ENCODE data around the gene GPR152. TPM values are rescaled to one million over a fixed set of nuclear protein-coding genes. Genes with fewer than 3 reads are reported as not detected.

Gene GPR152
- total RNA-seq, 2 donors from 2014 or later = not detected

- peaks cover 1 to 2% of the 10 kb centered on the region in 2 donors for H3K4me1 ChIP-seq (ENCODE audit: control insufficient read depth in 1 of 2, low read depth in 2 of 2)
- H3K27ac ChIP-seq = no peak overlapping the region
- ATAC-seq (ENCODE audit: insufficient number of reproducible peaks, low FRiP score, low read depth) = no peak
- TF ChIP-seq CTCF (IDR thresholded peaks at IDR 0.05) = no peak
- H3K9me3 ChIP-seq = no peaks in the 10 kb centered on the region
- no peaks in the 10 kb centered on the region for H3K36me3 ChIP-seq
- peaks cover 5% of the 10 kb centered on the region for H3K27me3 ChIP-seq (replicated peaks; ENCODE audit: insufficient read depth)
- H3K4me3 ChIP-seq = no peak overlapping the region
- no peak for DNase-seq (ENCODE audit: low spot score)
These were observed 42.7 kb downstream of the GPR152 start for GRCh38 chr11:67409781-67410368.

GRCh38 chr11:67409261-67409666, 43.3 kb downstream of the GPR152 start:
- no peaks in the 10 kb centered on the region for H3K4me1 ChIP-seq (ENCODE audit: control insufficient read depth in 1 of 2, low read depth in 2 of 2)
- H3K9me3 ChIP-seq = no peaks in the 10 kb centered on the region
- no peaks in the 10 kb centered on the region for H3K36me3 ChIP-seq
- peaks cover 5% of the 10 kb centered on the region for H3K27me3 ChIP-seq (replicated peaks; ENCODE audit: insufficient read depth)
- no peak overlapping the region for H3K4me3 ChIP-seq
- TF ChIP-seq CTCF (IDR thresholded peaks at IDR 0.05) = no peak
- H3K27ac ChIP-seq = no peak overlapping the region
- ATAC-seq (ENCODE audit: insufficient number of reproducible peaks, low FRiP score, low read depth) (no peak), DNase-seq (ENCODE audit: low spot score) (no peak)

- Histone ChIP-seq H3K4me1 (ENCODE audit: control insufficient read depth in 1 of 2, low read depth in 2 of 2) (no peaks in the 10 kb centered on the region), H3K9me3 (no peaks in the 10 kb centered on the region), H3K27me3 (replicated peaks; ENCODE audit: insufficient read depth) (peaks cover 5% of the 10 kb centered on the region), H3K36me3 (no peaks in the 10 kb centered on the region), H3K27ac (no peak overlapping the region), H3K4me3 (no peak overlapping the region)
- DNase-seq (ENCODE audit: low spot score) (no peak), ATAC-seq (ENCODE audit: insufficient number of reproducible peaks, low FRiP score, low read depth) (no peak)
- no peak for TF ChIP-seq CTCF (IDR thresholded peaks at IDR 0.05)
These were observed 43.9 kb downstream of the GPR152 start for GRCh38 chr11:67408437-67409200.

GRCh38 chr11:67407688-67408163, 44.8 kb downstream of the GPR152 start:
- H3K4me3 ChIP-seq = no peak overlapping the region
- H3K36me3 ChIP-seq = no peaks in the 10 kb centered on the region
- H3K27ac ChIP-seq = no peak overlapping the region
- no peaks in the 10 kb centered on the region for H3K4me1 ChIP-seq (ENCODE audit: control insufficient read depth in 1 of 2, low read depth in 2 of 2)
- H3K9me3 ChIP-seq = no peaks in the 10 kb centered on the region
- no peak for ATAC-seq (ENCODE audit: insufficient number of reproducible peaks, low FRiP score, low read depth)
- peaks cover 5% of the 10 kb centered on the region for H3K27me3 ChIP-seq (replicated peaks; ENCODE audit: insufficient read depth)
- TF ChIP-seq CTCF (IDR thresholded peaks at IDR 0.05) = no peak
- no peak for DNase-seq (ENCODE audit: low spot score)

- no peak overlapping the region for H3K27ac ChIP-seq
- no peak for TF ChIP-seq CTCF (IDR thresholded peaks at IDR 0.05)
- H3K9me3 ChIP-seq = no peaks in the 10 kb centered on the region
- H3K27me3 ChIP-seq (replicated peaks; ENCODE audit: insufficient read depth) = peaks cover 5% of the 10 kb centered on the region
- H3K4me1 ChIP-seq (ENCODE audit: control insufficient read depth in 1 of 2, low read depth in 2 of 2) = peaks cover 0 to 4% of the 10 kb centered on the region in 2 donors
- no peak for ATAC-seq (ENCODE audit: insufficient number of reproducible peaks, low FRiP score, low read depth)
- H3K4me3 ChIP-seq = no peak overlapping the region
- no peaks in the 10 kb centered on the region for H3K36me3 ChIP-seq
- DNase-seq (ENCODE audit: low spot score) = no peak
These were observed 45.4 kb downstream of the GPR152 start for GRCh38 chr11:67406969-67407687.

Measured in thoracic aorta (tissue), 2 donors.